ENCODE measurements around the gene TNRC6B.
"Not testable (repeated sequence)": the region's sequence is repeated elsewhere in the genome, so short reads cannot be mapped to it uniquely, and the experiment has no call there.

Gene TNRC6B

GRCh38 chr22:40182231-40182835 lies 4.6 kb downstream of the TNRC6B start:
- no peak for DNase-seq

GRCh38 chr22:40183029-40183581 lies 5.4 kb downstream of the TNRC6B start:
- no peak for DNase-seq

GRCh38 chr22:40183603-40184002 lies 5.9 kb downstream of the TNRC6B start:
- not testable (repeated sequence) for DNase-seq

GRCh38 chr22:40187389-40187788 lies 9.7 kb downstream of the TNRC6B start:
- DNase-seq = no peak

DNA sequence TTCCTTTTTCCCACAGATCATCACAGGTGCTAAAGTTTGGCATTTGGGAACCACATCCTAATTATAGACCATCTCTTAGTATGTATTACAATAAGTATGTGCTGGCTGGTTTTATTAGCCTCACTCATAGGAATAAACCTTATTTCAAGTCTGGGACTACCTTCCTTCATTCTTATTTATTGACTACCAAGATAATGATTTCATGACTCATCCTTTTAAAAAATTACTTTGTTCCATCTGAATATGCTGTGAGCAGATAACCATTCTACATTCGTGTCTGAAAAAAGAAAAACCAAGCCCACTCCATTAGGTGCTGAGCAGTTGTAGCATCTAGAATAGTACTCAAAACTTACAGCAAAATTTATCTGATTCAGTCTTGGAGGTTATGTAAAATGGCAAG lies 12.3 kb downstream of the TNRC6B start:
- no peak for DNase-seq

DNA sequence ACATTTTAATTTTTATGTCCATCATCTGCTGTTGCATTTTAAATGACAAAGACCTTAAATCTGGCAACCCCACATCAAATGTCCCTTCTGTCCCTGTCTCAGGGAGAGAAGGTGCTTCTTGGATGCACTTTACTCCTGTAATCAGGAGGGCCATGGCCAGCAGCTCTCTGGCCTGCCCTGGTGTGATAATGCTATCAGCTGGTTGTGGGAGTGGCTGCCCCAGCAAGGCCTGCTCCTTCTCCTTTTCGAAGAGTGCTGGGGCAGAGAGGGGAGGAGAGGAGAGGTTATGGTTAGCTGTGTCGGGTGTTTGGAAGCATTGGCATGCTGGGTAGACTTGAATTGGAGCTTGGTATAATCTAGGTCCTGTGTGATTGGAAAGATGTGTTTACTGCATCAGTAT lies 12.8 kb downstream of the TNRC6B start:
- DNase-seq = no peak

DNA sequence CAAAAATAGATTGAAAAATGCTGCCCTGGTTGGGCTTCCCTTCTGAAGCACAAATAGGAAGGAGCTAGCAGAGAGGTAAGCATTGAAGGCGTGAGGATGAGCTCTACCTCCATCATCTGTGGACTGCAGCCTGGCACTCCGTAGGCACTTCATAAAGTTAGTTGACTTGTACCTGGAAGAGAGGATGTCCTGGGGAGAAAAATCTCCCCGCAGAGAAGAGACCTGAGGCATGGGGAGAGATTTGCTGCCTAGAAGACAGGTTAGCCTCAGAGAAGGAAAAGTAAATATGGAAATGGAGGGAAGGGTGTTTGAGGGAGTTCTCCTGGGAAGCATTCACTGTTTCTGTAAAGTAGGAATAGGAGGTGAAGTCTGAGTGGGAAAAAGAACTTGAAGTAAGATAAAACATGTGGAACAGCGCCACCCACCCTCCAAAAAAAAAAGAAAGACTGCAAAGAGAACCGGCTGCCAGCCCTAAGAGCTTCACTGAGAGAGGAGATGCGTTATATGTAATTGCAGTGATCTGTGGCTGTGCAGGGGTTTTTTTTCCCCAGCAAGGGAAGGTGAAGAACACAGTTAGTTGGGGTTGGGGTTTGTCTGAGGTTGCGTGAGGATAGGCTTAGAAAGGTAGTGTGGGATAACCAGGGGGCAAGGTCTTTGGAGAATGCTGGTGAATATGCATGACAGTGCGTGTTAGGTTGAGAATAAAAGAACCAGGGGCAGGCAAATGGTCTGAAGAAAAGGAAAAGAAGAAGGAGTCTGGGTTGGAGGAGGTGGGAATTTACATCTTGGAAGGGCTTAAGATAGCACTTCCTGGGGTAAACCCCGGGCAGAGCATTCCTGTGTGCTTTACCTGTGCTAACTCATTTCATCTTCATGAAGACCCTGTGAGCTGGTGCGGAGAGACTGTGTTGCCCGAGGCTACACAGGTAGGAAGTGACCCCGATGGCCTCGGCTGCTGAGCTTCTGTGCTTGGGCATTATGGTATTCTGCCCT lies 16.0 kb downstream of the TNRC6B start:
- no peak for DNase-seq

DNA sequence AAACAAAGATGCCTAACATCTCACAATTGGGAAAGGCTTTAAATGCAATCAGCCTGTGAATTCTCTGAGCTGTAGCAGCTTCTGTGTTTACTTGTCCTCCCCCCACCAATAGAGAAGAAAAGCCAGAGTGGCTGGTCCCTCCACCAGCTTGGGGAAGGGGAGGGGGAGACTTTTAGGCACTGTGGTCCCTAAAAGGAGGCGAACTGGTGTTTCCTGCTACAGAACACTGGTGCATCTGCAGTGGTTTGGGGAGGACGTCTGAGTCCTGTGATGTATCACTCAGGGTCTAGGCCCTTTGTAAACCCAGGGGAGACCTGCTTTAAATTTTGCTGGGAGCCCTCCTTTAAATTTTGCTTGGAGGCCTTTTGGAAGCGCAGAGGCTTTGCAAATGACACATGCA lies 16.9 kb downstream of the TNRC6B start:
- DNase-seq = no peak

GRCh38 chr22:40196628-40197360 lies 19.1 kb downstream of the TNRC6B start:
- DNase-seq = peak; percentile 42 to 58

DNA sequence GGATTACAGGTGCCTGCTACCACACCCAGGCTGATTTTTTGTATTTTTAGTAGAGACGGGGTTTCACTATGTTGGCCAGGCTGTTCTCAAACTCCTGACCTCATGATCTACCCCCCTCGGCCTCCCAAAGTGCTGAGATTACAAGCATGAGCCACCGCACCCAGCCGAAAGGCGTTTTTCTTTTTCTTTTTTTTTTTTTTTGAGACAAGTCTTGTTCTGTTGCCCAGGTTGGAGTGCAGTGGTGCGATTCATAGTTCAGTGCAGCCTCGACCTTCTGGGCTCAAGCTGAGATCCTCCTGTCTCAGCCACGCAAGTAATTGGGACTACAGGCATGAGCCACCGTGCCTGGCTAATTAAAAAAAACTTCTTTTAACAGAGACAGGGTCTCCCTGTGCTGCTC lies 19.7 kb downstream of the TNRC6B start:
- not testable (repeated sequence) for DNase-seq

DNA sequence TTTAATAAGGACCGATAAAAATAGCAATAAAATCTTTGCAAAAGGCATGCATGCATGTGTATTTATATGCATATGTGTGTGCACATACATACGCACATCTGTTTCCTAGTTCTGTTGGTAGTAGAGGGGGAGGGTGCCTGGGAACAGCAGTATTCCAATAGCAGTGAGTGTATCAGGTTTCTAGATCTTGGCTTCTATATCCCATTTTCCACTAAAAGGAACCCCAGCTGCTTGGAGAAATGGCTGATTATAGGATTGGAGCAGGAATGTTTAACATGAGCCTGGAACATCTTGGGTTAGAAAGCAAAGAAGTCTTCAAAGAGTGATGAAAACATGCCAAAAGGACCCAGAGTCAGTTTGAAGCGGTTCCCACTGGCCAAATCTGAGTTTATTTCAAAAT lies 21.0 kb downstream of the TNRC6B start:
- no peak for DNase-seq

DNA sequence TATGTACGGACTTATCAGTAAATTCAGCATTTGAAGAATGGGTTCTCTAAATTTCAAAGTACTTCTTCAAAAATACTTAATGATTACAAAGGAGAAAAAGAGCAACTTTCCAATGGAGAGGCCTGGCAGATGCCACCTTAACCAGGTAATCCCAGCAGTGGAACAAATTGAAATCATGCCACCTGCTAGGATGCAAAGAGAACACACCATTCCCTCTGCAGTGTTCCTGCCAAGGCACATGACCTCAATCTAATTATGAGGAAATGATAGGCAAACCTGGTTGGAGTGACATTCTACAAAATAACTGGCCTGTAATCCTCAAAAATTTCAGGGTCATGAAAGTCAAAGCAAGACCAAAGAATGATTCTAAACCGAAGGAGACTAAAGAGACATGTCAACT lies 21.5 kb downstream of the TNRC6B start:
- DNase-seq = no peak

DNA sequence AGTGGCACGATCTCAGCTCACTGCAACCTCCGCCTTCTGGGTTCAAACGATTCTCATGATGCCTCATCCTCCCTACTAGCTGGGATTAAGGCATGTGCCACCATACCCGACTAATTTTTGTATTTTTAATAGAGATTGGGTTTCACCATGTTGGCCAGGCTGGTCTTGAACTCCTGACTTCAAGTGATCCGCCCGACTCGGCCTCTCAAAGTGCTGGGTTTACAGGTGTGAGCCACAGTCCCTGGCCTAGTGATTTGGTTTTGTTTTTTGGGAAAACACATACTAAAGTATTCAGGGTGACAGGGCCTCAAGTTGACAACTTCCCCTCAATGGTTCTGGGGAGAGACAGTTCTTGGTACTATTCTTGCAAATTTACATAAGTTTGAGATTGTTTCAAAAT lies 22.1 kb downstream of the TNRC6B start:
- no peak for DNase-seq

GRCh38 chr22:40200795-40201530 lies 23.2 kb downstream of the TNRC6B start:
- no peak for DNase-seq

GRCh38 chr22:40202225-40202944 lies 24.7 kb downstream of the TNRC6B start:
- no peak for DNase-seq

DNA sequence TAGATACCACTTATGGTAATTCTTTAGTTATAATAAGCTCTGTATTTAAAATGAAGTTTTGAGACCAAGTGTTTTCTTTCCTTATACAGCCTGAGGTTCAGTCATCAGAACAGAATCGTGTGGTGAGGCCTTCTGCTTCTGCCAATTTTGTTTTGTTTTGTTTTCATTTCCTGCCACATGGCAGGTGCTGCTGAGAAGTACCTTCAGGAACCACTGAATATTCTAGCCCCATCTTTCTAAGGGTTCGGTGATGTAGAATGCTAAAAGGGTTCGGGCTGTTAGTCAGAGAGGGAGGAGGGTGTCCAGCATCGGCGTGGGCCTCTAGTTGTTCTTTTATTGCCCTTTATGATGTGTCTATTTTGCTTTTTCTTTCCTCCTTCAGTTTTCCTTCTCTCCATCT lies 25.8 kb downstream of the TNRC6B start:
- DNase-seq = no peak

GRCh38 chr22:40204321-40205116 lies 26.8 kb downstream of the TNRC6B start:
- no peak for DNase-seq

DNA sequence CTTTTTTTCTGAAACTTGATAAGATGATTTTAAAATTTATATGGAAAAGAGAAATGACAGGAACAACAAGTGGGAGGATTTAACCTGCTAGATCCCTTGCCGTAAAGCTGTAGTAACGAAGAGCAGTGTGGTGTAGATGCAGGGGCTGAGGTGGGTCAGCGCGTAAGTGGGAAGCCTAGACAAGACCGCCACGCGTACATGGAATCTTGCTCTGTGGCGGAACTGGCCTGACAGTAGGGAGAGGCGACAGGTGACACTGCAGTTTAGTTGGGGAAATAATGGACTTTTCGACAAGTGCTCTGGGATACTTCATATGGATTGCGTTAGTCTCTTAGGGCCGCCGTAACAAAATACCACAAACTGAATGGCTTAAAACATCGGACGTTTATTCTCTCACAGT lies 28.8 kb downstream of the TNRC6B start:
- no peak for DNase-seq

GRCh38 chr22:40210818-40211217 lies 33.1 kb downstream of the TNRC6B start:
- no peak for DNase-seq

DNA sequence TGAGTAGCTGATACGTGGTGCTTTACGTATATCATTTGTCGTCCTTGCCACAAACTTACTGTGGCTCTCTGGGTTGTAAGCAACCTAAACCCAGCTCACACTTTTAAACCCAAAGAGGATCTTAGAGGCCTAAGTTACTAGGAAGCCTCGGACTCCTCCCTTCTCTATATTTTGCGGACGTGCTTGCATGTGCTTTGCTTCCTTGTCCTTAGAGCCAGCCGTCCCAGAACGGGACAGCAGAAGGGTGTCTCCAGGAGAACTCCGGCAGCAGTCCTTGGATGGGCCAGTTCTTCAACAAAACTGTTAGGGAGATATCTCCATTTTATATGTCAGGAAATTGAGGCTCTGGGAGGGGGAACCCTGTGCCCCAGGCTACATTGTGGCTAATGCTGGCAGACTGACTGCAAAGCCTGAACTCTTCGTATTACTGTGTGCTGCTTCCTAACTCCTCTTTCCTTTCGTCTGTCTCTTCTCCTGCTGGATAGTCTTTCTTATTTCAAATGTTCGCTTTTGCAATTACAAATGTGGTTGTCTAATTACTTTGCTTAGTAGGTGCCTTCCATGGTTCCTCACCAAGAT lies 33.8 kb downstream of the TNRC6B start:
- no peak for DNase-seq

DNA sequence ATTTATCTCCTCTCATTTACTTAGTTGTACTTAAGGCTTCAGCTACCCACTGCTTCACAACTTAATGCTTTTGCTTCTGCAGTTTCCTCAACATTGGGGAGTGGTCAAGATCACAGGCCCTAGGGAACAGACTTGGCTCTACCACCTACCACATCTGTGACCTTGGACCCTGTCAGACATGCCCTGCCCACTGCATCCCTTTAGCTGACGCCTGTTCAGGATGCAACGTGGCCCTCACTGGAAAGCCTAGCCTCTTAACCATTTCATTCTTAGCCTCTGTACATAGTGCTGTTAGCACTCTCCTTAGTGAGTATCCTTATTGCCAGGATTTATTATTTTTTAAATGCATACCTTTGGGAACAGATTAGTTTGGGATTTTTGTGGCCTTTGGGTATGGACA lies 34.4 kb downstream of the TNRC6B start:
- no peak for DNase-seq

All from stimulated activated CD4-positive, alpha-beta T cell treated with anti-CD3 and anti-CD28 coated beads, Interleukin-2, amount 100 ng/mL, for 24 hours (primary cell).